Natural killer cell treated with Interleukin-12 subunit alpha and Interleukin-12 subunit beta and Interleukin-15 and Interleukin-18, amount 100 ng/mL, for 72 hours (primary cell): Measurements from ENCODE around the gene FUT8. TPM values are rescaled to one million over a fixed set of nuclear protein-coding genes. Genes with fewer than 3 reads are reported as not detected.

ENCODE experiments used
- ATAC-seq, 2 donors: fragments of 150-1000 bp; cut with Tn5 transposase in 1 of 2; sonication (Bioruptor Pico), chemical (Tn5 transposase) in 1 of 2; 2 replicates each; pipeline ENCODE4 v1.10.0; 2021
- DNase-seq: peaks from one replicate; pipeline ENCODE4 v3.0.0; 2022; ENCODE audit warnings: low spot score
- H3K27ac Mint-ChIP-seq, 2 donors: 1 replicate in 1 of 2; 2 replicates in 1 of 2; pipeline ENCODE4 v1.8.0; 2022; ENCODE audit warnings: mixed read lengths in 2 of 2, mild to moderate bottlenecking in 1 of 2, moderate library complexity in 1 of 2
- H3K27me3 Mint-ChIP-seq, 2 donors: 1 replicate in 1 of 2; 2 replicates in 1 of 2; pipeline ENCODE4 v1.8.0; 2022; ENCODE audit warnings: mixed read lengths in 2 of 2
- H3K36me3 Mint-ChIP-seq: one replicate; pipeline ENCODE4 v1.8.0; 2022; ENCODE audit warnings: mixed read lengths
- H3K4me1 Mint-ChIP-seq, 2 donors: 1 replicate in 1 of 2; 2 replicates in 1 of 2; pipeline ENCODE4 v1.8.0; 2022; ENCODE audit warnings: low read depth in 2 of 2, mixed read lengths in 2 of 2, mild to moderate bottlenecking in 1 of 2
- H3K4me3 Mint-ChIP-seq: one replicate; pipeline ENCODE4 v1.8.0; 2022; ENCODE audit warnings: mixed read lengths
- H3K9me3 Mint-ChIP-seq: 2 replicates; pipeline ENCODE4 v1.8.0; 2022; ENCODE audit warnings: mixed read lengths
- total RNA-seq, 2 donors: library from RNA; stranded (reverse); gene quantifications; one replicate each; pipeline ENCODE4 v1.2.3, GENCODE V29; 2022

Gene FUT8
- total RNA-seq, 2 donors from 2014 or later: 73.0 to 139 TPM

- ATAC-seq (no peak), DNase-seq (no peak)
- H3K27ac Mint-ChIP-seq: no peak overlapping the region
- H3K27me3 Mint-ChIP-seq: peaks cover 5 to 9% of the 10 kb centered on the region in 2 donors
- H3K4me1 Mint-ChIP-seq: no peaks in the 10 kb centered on the region
- no peaks in the 10 kb centered on the region for H3K9me3 Mint-ChIP-seq
- no peaks in the 10 kb centered on the region for H3K36me3 Mint-ChIP-seq
- no peak overlapping the region for H3K4me3 Mint-ChIP-seq
Measured at GRCh38 chr14:65769151-65769550, 356.6 kb downstream of the FUT8 start.

DNA sequence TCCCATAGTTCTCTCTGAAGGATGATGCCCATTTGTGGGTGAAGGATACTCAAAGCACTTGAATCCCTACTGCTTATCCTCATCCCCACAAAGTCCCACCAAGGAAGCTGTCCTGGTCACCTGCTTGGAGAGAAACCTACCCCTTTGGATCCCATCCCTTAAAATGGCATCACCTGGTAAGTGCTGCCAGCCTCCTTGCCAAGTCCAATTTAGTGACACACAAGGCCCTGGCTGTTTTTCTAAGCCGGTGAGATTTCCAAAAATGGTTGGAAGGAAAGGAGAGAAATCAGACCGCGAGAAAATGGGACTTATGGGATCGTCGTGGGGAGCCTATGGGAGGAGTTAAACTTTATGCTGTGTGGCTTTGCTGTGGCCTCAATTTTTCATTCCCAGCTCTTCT, 358.2 kb downstream of the FUT8 start:
- H3K9me3 Mint-ChIP-seq: no peaks in the 10 kb centered on the region
- H3K27ac Mint-ChIP-seq: no peak overlapping the region
- no peak for DNase-seq
- H3K4me1 Mint-ChIP-seq: no peaks in the 10 kb centered on the region
- H3K27me3 Mint-ChIP-seq: peaks cover 5 to 9% of the 10 kb centered on the region in 2 donors
- H3K36me3 Mint-ChIP-seq: no peaks in the 10 kb centered on the region
- no peak overlapping the region for H3K4me3 Mint-ChIP-seq
- no peak for ATAC-seq

DNA sequence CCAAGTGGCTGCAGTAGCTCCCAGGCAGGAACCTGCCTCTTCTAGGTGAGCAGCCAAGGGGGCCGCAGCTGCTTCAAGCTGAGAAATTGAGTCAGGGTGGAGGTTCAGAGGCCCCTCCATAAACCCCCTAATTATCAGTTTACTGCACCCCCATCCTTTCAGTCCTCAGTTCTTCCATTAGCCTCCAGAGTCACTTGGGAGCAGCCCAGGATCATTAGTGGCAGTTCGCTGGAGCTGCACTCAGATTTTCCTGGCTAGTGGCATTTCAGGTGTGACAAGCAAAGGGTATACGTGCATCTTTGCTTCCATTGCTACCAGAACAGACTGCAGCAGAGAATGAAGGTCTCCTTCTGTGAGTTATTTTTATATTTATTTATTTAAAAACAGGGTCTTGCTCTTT, 358.7 kb downstream of the FUT8 start:
- Mint-ChIP-seq H3K4me3 (no peak overlapping the region), H3K27me3 (peaks cover 5 to 9% of the 10 kb centered on the region in 2 donors), H3K27ac (no peak overlapping the region), H3K36me3 (no peaks in the 10 kb centered on the region), H3K4me1 (no peaks in the 10 kb centered on the region), H3K9me3 (no peaks in the 10 kb centered on the region)
- ATAC-seq (no peak), DNase-seq (no peak)

DNA sequence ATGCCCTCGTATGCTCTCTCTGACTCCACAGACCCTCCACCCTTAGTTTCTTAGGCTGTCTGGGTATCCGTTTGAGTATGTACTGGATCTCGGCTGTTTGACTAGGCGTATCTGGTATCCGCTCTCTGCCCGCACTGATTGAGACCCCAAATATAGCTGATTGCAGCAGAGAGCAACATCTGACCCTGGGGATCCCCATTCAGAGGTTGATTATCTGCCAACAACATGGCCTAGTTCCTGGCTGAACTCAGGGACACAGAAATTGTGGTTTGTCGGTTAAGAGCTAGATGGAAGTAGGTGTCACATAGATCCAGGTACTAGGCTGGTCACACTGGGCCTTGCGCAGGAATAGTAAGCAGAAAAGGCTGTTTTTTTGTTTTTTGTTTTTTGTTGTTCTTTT, 359.9 kb downstream of the FUT8 start:
- no peak for ATAC-seq
- no peaks in the 10 kb centered on the region for H3K9me3 Mint-ChIP-seq
- H3K27ac Mint-ChIP-seq: no peak overlapping the region
- no peak overlapping the region for H3K4me3 Mint-ChIP-seq
- H3K27me3 Mint-ChIP-seq: peaks cover 0 to 6% of the 10 kb centered on the region in 2 donors
- no peaks in the 10 kb centered on the region for H3K4me1 Mint-ChIP-seq
- DNase-seq: no peak
- H3K36me3 Mint-ChIP-seq: no peaks in the 10 kb centered on the region

- Mint-ChIP-seq H3K4me1 (no peaks in the 10 kb centered on the region), H3K36me3 (no peaks in the 10 kb centered on the region), H3K9me3 (no peaks in the 10 kb centered on the region), H3K27ac (no peak overlapping the region), H3K27me3 (peaks cover 0 to 5% of the 10 kb centered on the region in 2 donors), H3K4me3 (no peak overlapping the region)
- no peak for DNase-seq
- peak in 1 of 2 donors; percentile 11 for ATAC-seq
Measured at GRCh38 chr14:65772921-65773574, 360.5 kb downstream of the FUT8 start.

DNA sequence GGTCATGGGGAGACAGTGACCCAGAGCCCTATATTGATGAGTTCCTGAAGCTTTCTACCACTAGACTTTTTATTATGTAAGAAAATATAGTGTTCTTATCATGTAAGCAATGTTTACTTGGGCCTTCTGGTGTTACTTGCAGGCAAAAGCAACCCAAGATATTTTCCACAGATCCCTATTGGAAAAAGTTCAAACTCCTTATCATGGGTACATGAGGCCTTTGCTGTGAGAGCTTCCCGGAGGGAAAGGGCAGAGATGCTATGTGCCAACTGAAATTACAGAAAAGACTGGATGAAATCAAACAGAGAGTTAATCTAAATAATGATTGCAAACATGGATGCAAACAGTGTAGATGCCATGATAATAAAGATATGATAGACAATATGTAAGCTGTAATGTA, 361.5 kb downstream of the FUT8 start:
- Mint-ChIP-seq H3K27me3 (peaks cover 5 to 7% of the 10 kb centered on the region in 2 donors), H3K36me3 (no peaks in the 10 kb centered on the region), H3K4me1 (no peaks in the 10 kb centered on the region), H3K9me3 (no peaks in the 10 kb centered on the region), H3K4me3 (no peak overlapping the region), H3K27ac (no peak overlapping the region)
- DNase-seq (no peak), ATAC-seq (no peak)

DNA sequence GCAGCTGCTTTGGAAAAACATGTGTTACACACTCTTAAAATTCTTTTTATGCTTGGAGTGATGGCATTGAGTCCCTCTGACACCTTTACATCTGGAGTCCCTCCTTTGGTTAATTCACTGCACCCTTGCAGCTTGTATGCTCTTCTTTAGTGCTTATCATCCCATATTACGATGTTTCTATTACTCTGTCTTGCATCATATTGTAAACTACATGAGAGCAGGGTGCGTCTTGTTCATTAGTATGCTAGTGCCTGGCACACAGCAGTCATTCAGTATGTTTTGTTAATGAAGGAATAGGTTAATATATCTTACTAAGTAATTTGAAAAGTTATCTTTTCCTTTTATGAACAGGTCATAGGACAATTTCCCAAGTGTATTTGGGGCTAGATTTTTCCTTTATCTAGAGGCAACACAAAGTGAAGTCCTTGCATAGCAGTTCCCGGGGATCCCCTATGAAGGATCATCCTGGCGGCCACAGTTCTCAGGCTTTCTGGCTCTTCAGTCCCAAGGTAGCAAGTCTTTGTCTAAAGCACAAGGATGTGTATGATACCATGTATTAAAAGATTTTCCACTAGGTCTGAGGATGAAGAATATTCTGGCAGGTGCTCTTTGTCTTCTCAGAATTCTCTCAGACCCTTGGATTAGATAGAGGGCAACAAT, 363.8 kb downstream of the FUT8 start:
- H3K36me3 Mint-ChIP-seq: no peaks in the 10 kb centered on the region
- H3K4me3 Mint-ChIP-seq: no peak overlapping the region
- no peak overlapping the region for H3K27ac Mint-ChIP-seq
- ATAC-seq (no peak), DNase-seq (no peak)
- no peaks in the 10 kb centered on the region for H3K9me3 Mint-ChIP-seq
- no peaks in the 10 kb centered on the region for H3K4me1 Mint-ChIP-seq
- peaks cover 9 to 11% of the 10 kb centered on the region in 2 donors for H3K27me3 Mint-ChIP-seq

DNA sequence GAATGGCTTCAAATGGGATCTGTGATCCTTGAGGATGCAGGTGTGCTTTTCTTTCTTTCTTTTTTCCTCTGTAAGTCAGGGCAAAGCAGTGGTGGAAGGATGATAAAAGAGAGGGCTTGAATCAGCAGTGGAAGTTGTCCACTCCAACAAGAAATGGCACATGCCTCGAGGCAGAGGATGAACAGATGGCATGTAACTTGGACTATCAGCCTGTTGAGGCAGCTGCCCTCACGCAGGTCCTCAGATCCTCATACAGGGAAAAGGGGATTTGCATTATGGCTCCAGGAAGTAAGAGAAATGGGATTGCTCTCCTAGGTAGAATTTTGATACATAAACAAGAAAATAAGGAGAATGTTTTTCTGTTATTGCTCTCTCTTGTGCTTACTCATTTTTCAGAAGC, 368.0 kb downstream of the FUT8 start:
- DNase-seq: no peak
- Mint-ChIP-seq H3K9me3 (no peaks in the 10 kb centered on the region), H3K4me3 (no peak overlapping the region), H3K27ac (no peak overlapping the region), H3K27me3 (peaks cover 24 to 42% of the 10 kb centered on the region in 2 donors), H3K4me1 (no peaks in the 10 kb centered on the region), H3K36me3 (no peaks in the 10 kb centered on the region)
- ATAC-seq: no peak

DNA sequence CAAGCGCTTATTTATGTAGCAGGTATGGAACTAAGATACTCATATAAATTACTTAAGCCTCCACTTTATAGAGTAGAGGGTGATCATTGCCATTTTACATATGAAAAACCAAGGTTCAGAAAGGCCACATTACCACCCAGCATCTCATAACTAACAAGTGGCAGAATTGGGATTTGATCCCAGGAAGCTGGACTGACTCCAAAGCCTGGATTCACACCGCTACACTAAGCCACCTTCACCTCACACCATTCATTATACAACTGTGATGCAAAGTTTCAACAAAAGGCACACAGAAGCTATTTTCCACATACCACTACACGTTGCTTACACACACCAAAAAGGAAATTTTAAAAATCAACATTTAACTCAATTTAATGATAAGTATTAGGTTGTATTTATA, 370.6 kb downstream of the FUT8 start:
- ATAC-seq (no peak), DNase-seq (no peak)
- H3K36me3 Mint-ChIP-seq: no peaks in the 10 kb centered on the region
- H3K4me3 Mint-ChIP-seq: no peak overlapping the region
- H3K4me1 Mint-ChIP-seq: no peaks in the 10 kb centered on the region
- no peak overlapping the region for H3K27ac Mint-ChIP-seq
- H3K27me3 Mint-ChIP-seq: peaks cover 37 to 59% of the 10 kb centered on the region in 2 donors
- H3K9me3 Mint-ChIP-seq: no peaks in the 10 kb centered on the region

DNA sequence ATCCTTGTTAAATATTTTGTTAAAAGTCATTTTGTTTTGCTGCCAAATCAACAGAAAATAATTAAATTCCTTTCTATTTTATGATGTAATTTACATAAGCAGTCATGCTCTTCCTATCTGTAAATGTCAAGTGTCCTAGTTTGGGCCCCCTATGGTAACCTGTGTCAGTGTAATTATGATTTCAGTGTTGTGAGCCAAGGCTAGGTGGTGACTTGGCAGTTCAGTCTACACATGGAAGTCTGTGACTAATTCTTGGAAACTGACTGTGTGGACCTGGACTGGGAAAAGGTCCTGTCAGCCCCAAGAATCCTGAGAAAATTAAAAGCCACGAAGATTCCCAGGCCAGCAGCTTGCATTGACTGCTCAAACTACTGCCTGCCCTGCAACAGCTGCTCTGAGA, 371.0 kb downstream of the FUT8 start:
- Mint-ChIP-seq H3K4me1 (peaks cover 0 to 1% of the 10 kb centered on the region in 2 donors), H3K4me3 (no peak overlapping the region), H3K27me3 (peaks cover 34 to 60% of the 10 kb centered on the region in 2 donors), H3K9me3 (no peaks in the 10 kb centered on the region), H3K36me3 (no peaks in the 10 kb centered on the region), H3K27ac (no peak overlapping the region)
- no peak for DNase-seq
- ATAC-seq: no peak

GRCh38 chr14:65784574-65784973, 372.0 kb downstream of the FUT8 start:
- Mint-ChIP-seq H3K36me3 (no peaks in the 10 kb centered on the region), H3K27me3 (peaks cover 37 to 63% of the 10 kb centered on the region in 2 donors), H3K4me1 (peaks cover 0 to 5% of the 10 kb centered on the region in 2 donors), H3K4me3 (no peak overlapping the region), H3K27ac (no peak overlapping the region), H3K9me3 (no peaks in the 10 kb centered on the region)
- no peak for DNase-seq
- ATAC-seq: no peak

DNA sequence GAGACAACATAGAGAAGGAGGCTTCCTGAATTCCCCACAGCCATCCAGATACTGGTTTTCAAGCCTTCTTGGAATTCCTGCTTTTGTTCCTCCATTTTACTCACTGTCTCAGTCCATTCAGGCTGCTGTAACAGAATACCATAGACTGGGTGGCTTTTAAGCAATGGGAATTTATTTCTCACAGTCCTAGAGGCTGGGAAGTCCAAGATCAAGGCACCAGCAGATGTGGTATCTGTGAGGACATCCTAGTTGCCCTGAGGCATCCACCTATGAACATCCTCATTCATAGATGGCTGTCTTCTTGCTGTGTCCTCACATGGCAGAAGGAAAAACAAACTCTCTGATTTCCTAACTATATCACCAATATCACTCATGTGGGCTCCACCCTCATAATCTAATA, 374.9 kb downstream of the FUT8 start:
- Mint-ChIP-seq H3K36me3 (no peaks in the 10 kb centered on the region), H3K9me3 (no peaks in the 10 kb centered on the region), H3K27ac (no peak overlapping the region), H3K4me3 (no peak overlapping the region), H3K4me1 (peaks cover 0 to 5% of the 10 kb centered on the region in 2 donors), H3K27me3 (peaks cover 28 to 54% of the 10 kb centered on the region in 2 donors)
- no peak for ATAC-seq
- no peak for DNase-seq

GRCh38 chr14:65788876-65789275, 376.3 kb downstream of the FUT8 start:
- Mint-ChIP-seq H3K4me3 (no peak overlapping the region), H3K4me1 (peaks cover 0 to 5% of the 10 kb centered on the region in 2 donors), H3K27ac (no peak overlapping the region), H3K9me3 (no peaks in the 10 kb centered on the region), H3K27me3 (peaks cover 22 to 45% of the 10 kb centered on the region in 2 donors), H3K36me3 (no peaks in the 10 kb centered on the region)
- ATAC-seq (no peak), DNase-seq (no peak)

- H3K27ac Mint-ChIP-seq: no peak overlapping the region
- H3K27me3 Mint-ChIP-seq: peaks cover 21 to 40% of the 10 kb centered on the region in 2 donors
- no peak overlapping the region for H3K4me3 Mint-ChIP-seq
- H3K36me3 Mint-ChIP-seq: no peaks in the 10 kb centered on the region
- DNase-seq (no peak), ATAC-seq (no peak)
- no peaks in the 10 kb centered on the region for H3K9me3 Mint-ChIP-seq
- peaks cover 0 to 5% of the 10 kb centered on the region in 2 donors for H3K4me1 Mint-ChIP-seq
Measured at GRCh38 chr14:65789363-65789762, 376.8 kb downstream of the FUT8 start.
